OCI-LY7 (cell line): ENCODE measurements around the gene ABCA4.

ENCODE experiments used
- CTCF ChIP-seq: fragments of 200-600 bp; sonication (generic); conservative IDR thresholded peaks from 2 replicates; pipeline ENCODE4 v1.5.1; 2014; ENCODE audit warnings: mild to moderate bottlenecking, antibody characterized with exemption, low read length, moderate library complexity, mixed read lengths
- EZH2phosphoT487 ChIP-seq: fragments of 200-600 bp; sonication (generic); IDR thresholded peaks from 2 replicates; pipeline ENCODE4 v1.6.1; 2018; ENCODE audit warnings: low read depth, borderline replicate concordance, mild to moderate bottlenecking, mixed run types, antibody characterized with exemption, low read length, moderate library complexity, mixed read lengths

GRCh38 chr1:94117259-94117851 lies 3.6 kb downstream of the ABCA4 start:
- TF ChIP-seq CTCF (no peak), EZH2phosphoT487 (no peak)
